ENCODE data around the gene CD300C. TPM values are rescaled to one million over a fixed set of nuclear protein-coding genes. Genes with fewer than 3 reads are reported as not detected.

The CD300C gene
- polyA plus RNA-seq (2011; rRNA removed), result 0.05 TPM in 1 of 2 replicates, not detected in the other
- polyA minus RNA-seq (2011; rRNA and poly(A)+ RNA removed), result not detected in 2 replicates

DNA sequence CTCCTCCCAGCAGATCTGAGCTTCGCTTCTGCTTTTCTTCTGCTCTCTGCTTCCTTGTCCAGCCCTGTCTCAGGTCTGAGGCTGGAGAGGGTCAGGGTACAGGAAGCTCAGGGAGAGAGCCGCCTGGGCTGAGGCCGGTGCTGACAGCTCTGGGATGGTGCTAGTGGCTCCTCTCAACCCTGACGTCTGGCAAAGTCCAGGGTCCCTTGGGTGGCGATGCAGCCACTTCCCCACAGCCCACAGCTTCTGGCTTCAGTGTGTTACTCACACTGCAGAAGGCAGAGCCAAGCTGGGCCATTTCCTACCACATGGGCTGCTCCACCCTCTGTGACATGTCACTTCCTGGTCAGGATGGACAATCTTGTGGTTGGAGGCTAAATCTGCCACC is at the start of gene CD300C:
Gene CD300C, minus strand, starts transcription at position 273 of the 388 bp plus-strand sequence. CDS start 333 bp downstream, outside the sequence.
- Histone ChIP-seq H3K4me3 (ENCODE audit: low read depth, low read length) (no peak within 1 kb of the TSS), H3K27me3 (ENCODE audit: control insufficient read depth, insufficient read depth, low read length) (no peaks in the 10 kb centered on the region), H3K36me3 (ENCODE audit: control insufficient read depth, insufficient read depth, low read length) (no peaks in the 10 kb centered on the region)
- POLR2A ChIA-PET, result no interaction called here
- DNase-seq (ENCODE audit: low read depth), result no peak
- TF ChIP-seq, protein P1, sequence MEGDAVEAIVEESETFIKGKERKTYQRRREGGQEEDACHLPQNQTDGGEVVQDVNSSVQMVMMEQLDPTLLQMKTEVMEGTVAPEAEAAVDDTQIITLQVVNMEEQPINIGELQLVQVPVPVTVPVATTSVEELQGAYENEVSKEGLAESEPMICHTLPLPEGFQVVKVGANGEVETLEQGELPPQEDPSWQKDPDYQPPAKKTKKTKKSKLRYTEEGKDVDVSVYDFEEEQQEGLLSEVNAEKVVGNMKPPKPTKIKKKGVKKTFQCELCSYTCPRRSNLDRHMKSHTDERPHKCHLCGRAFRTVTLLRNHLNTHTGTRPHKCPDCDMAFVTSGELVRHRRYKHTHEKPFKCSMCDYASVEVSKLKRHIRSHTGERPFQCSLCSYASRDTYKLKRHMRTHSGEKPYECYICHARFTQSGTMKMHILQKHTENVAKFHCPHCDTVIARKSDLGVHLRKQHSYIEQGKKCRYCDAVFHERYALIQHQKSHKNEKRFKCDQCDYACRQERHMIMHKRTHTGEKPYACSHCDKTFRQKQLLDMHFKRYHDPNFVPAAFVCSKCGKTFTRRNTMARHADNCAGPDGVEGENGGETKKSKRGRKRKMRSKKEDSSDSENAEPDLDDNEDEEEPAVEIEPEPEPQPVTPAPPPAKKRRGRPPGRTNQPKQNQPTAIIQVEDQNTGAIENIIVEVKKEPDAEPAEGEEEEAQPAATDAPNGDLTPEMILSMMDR (IDR thresholded peaks at IDR 0.05; ENCODE audit: insufficient read depth, low read depth, low read length), result no peak
- CTCF ChIA-PET, result no interaction called here

DNA sequence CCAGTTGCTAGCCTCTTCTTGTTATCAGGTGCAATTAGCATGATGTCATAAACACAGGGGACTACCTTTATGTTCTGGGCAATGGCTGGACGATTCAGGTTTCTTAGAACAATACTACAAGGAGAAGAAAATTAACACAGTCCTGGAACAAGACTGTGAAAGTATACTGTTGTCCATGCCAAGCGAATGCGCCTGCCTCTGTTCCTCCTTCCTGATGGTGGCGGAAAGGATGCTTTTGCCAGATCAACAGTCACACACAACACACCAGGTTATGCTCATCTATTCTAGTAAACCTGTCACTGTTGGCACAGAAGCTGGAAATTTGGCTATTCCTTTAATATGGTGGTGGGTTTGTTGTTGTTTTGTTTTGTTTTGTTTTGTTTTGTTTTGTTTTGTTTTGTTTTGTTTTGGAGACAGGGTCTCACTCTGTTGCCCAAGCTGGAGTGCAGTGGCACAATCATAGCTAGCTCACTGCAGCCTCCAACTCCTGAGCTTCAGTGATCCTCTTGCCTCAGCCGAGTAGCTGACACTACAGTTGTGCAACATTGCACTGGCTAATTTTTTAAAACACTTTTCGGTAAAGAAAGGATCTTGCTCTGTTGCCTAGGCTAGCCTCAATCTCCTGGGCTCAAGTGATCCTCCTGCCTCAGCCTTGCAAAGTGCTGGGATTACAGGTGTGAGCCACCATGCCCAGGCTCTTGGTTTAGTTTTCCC is 49.3 kb upstream of the CD300C start:
- no peak overlapping the region for H3K4me3 ChIP-seq (ENCODE audit: low read depth, low read length)
- DNase-seq (ENCODE audit: low read depth), result no peak
- TF ChIP-seq, protein P1 (IDR thresholded peaks at IDR 0.05; ENCODE audit: insufficient read depth, low read depth, low read length), result no peak
- POLR2A ChIA-PET, result no interaction called here
- H3K36me3 ChIP-seq (ENCODE audit: control insufficient read depth, insufficient read depth, low read length), result no peaks in the 10 kb centered on the region
- H3K27me3 ChIP-seq (ENCODE audit: control insufficient read depth, insufficient read depth, low read length), result no peaks in the 10 kb centered on the region
- CTCF ChIA-PET, result no interaction called here

- ChIA-PET CTCF (no interaction called here), POLR2A (no interaction called here)
- Histone ChIP-seq H3K36me3 (ENCODE audit: control insufficient read depth, insufficient read depth, low read length) (no peaks in the 10 kb centered on the region), H3K27me3 (ENCODE audit: control insufficient read depth, insufficient read depth, low read length) (no peaks in the 10 kb centered on the region), H3K4me3 (ENCODE audit: low read depth, low read length) (no peak within 1 kb of the TSS)
- TF ChIP-seq, protein P1 (IDR thresholded peaks at IDR 0.05; ENCODE audit: insufficient read depth, low read depth, low read length), result no peak
- no peak for DNase-seq (ENCODE audit: low read depth)
Observed at GRCh38 chr17:74592087-74592990, 46.4 kb upstream of the CD300C start, which contains the start of gene CD300LD. CD300LD (minus strand) TSS chr17:74592283; CDS start chr17:74592202, 81 bp downstream.

DNA sequence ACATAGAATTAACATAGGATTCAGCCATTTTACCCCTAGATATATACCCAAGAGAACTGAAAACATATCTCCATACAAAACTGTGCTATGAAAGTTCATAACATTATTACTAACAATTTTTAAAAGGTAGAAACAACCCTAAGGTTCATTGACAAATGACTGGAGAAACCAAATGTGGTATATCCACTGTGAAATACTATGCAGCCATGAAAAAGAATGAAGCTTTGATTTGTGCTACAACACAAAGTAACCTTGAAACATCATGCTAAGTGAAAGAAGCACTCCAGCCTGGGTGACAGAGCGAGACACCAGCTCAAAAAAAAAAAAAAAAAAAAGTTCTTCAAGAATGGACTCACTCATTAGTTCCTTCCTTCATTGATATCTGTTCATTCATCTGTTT is 45.6 kb upstream of the CD300C start:
- TF ChIP-seq, protein P1 (IDR thresholded peaks at IDR 0.05; ENCODE audit: insufficient read depth, low read depth, low read length), result no peak
- Histone ChIP-seq H3K4me3 (ENCODE audit: low read depth, low read length) (no peak overlapping the region), H3K36me3 (ENCODE audit: control insufficient read depth, insufficient read depth, low read length) (no peaks in the 10 kb centered on the region), H3K27me3 (ENCODE audit: control insufficient read depth, insufficient read depth, low read length) (no peaks in the 10 kb centered on the region)
- ChIA-PET POLR2A (no interaction called here), CTCF (no interaction called here)
- no peak for DNase-seq (ENCODE audit: low read depth)

- TF ChIP-seq, protein P1 (IDR thresholded peaks at IDR 0.05; ENCODE audit: insufficient read depth, low read depth, low read length), result no peak
- CTCF ChIA-PET, result no interaction called here
- Histone ChIP-seq H3K27me3 (ENCODE audit: control insufficient read depth, insufficient read depth, low read length) (no peaks in the 10 kb centered on the region), H3K4me3 (ENCODE audit: low read depth, low read length) (no peak overlapping the region), H3K36me3 (ENCODE audit: control insufficient read depth, insufficient read depth, low read length) (no peaks in the 10 kb centered on the region)
- POLR2A ChIA-PET, result no interaction called here
- DNase-seq (ENCODE audit: low read depth), result no peak
Observed at GRCh38 chr17:74585711-74586110, 39.8 kb upstream of the CD300C start.
